ENCODE data around the gene CDADC1.
"Not testable (repeated sequence)": the region's sequence is repeated elsewhere in the genome, so short reads cannot be mapped to it uniquely, and the experiment has no call there.

CDADC1 gene

GRCh38 chr13:49315756-49316482 lies 68.2 kb downstream of the CDADC1 start:
- DNase-seq (ENCODE audit: low spot score), result no peak

- no peak for DNase-seq (ENCODE audit: low spot score)
Measured at GRCh38 chr13:49319551-49319950, 71.8 kb downstream of the CDADC1 start.

GRCh38 chr13:49319951-49320350 lies 72.2 kb downstream of the CDADC1 start:
- no peak for DNase-seq (ENCODE audit: low spot score)

GRCh38 chr13:49320975-49321374 lies 73.2 kb downstream of the CDADC1 start:
- no peak for DNase-seq (ENCODE audit: low spot score)

- no peak for DNase-seq (ENCODE audit: low spot score)
Measured at GRCh38 chr13:49322702-49323101, 75.0 kb downstream of the CDADC1 start.

- DNase-seq (ENCODE audit: low spot score), result no peak
Measured at GRCh38 chr13:49323344-49323743, 75.6 kb downstream of the CDADC1 start.

GRCh38 chr13:49326222-49326917 lies 78.6 kb downstream of the CDADC1 start:
- no peak for DNase-seq (ENCODE audit: low spot score)

- not testable (repeated sequence) for DNase-seq (ENCODE audit: low spot score)
Measured at GRCh38 chr13:49327145-49327544, 79.4 kb downstream of the CDADC1 start.

GRCh38 chr13:49329831-49330545 lies 82.3 kb downstream of the CDADC1 start:
- no peak for DNase-seq (ENCODE audit: low spot score)

GRCh38 chr13:49330546-49330864 lies 82.8 kb downstream of the CDADC1 start:
- DNase-seq (ENCODE audit: low spot score), result no peak

- no peak for DNase-seq (ENCODE audit: low spot score)
Measured at GRCh38 chr13:49336655-49337054, 88.9 kb downstream of the CDADC1 start.

- DNase-seq (ENCODE audit: low spot score), result no peak
Measured at GRCh38 chr13:49340161-49340560, 92.4 kb downstream of the CDADC1 start.

GRCh38 chr13:49341517-49341916 lies 93.8 kb downstream of the CDADC1 start:
- no peak for DNase-seq (ENCODE audit: low spot score)

- DNase-seq (ENCODE audit: low spot score), result no peak
Measured at GRCh38 chr13:49341941-49342340, 94.2 kb downstream of the CDADC1 start.

GRCh38 chr13:49342454-49342853 lies 94.7 kb downstream of the CDADC1 start:
- no peak for DNase-seq (ENCODE audit: low spot score)
